HEK293T (cell line): ENCODE measurements around the gene MACO1.
A peak's percentile ranks its signal among the peaks of the same experiment; 100 is the strongest.
"Not testable (repeated sequence)": the region's sequence is repeated elsewhere in the genome, so short reads cannot be mapped to it uniquely, and the experiment has no call there.

Experiments used
- CTCF ChIA-PET: fragments of 350-600 bp; formaldehyde crosslinking; extraction: SDS; loops from one replicate; lab custom pipeline; 2021; ENCODE audit warnings: antibody characterized with exemption, inconsistent platforms; lab: Yijun Ruan, JAX
- POLR2A ChIA-PET: fragments of 350-600 bp; formaldehyde crosslinking; extraction: SDS; loops from one replicate; lab custom pipeline; 2020; ENCODE audit warnings: antibody characterized with exemption, inconsistent platforms; lab: Yijun Ruan, JAX
- DNase-seq: peaks from one replicate; pipeline ENCODE4 v3.0.0; 2012; ENCODE audit warnings: mixed read lengths; ENCODE audit errors: extremely low spot score
- ARNT ChIP-seq: fragments of 450-650 bp; IDR thresholded peaks from 2 replicates; pipeline ENCODE4 v1.6.1; 2017; ENCODE audit warnings: mild to moderate bottlenecking
- BHLHE40 ChIP-seq: fragments of 450-650 bp; IDR thresholded peaks from 2 replicates; pipeline ENCODE4 v1.6.1; 2016; ENCODE audit warnings: mild to moderate bottlenecking, moderate library complexity, borderline replicate concordance
- CTBP1 ChIP-seq: fragments of 450-650 bp; IDR thresholded peaks from 2 replicates; pipeline ENCODE4 v1.6.1; 2016; ENCODE audit warnings: borderline replicate concordance
- ELF4 ChIP-seq: fragments of 450-650 bp; IDR thresholded peaks from 2 replicates; pipeline ENCODE4 v1.6.1; 2017; ENCODE audit warnings: antibody characterized with exemption
- FOXM1 ChIP-seq: fragments of 450-650 bp; IDR thresholded peaks from 2 replicates; pipeline ENCODE4 v1.6.1; 2017; ENCODE audit warnings: mild to moderate bottlenecking, borderline replicate concordance
- HDGF ChIP-seq: fragments of 450-650 bp; IDR thresholded peaks from 2 replicates; pipeline ENCODE4 v1.6.1; 2017; ENCODE audit warnings: antibody characterized with exemption, borderline replicate concordance
- L3MBTL2 ChIP-seq: fragments of 450-650 bp; conservative IDR thresholded peaks from 2 replicates; pipeline ENCODE4 v1.6.1; 2016; ENCODE audit warnings: mild to moderate bottlenecking
- LEF1 ChIP-seq: fragments of 450-650 bp; IDR thresholded peaks from 2 replicates; pipeline ENCODE4 v1.6.1; 2017; ENCODE audit warnings: mild to moderate bottlenecking, borderline replicate concordance
- NFRKB ChIP-seq: fragments of 450-650 bp; IDR thresholded peaks from 2 replicates; pipeline ENCODE4 v1.6.1; 2016; ENCODE audit warnings: mild to moderate bottlenecking, moderate library complexity
- PKNOX1 ChIP-seq: fragments of 450-650 bp; IDR thresholded peaks from 2 replicates; pipeline ENCODE4 v1.6.1; 2016
- SP1 ChIP-seq: fragments of 450-650 bp; IDR thresholded peaks from 2 replicates; pipeline ENCODE4 v1.6.1; 2017
- SUZ12 ChIP-seq: fragments of 450-650 bp; IDR thresholded peaks from 2 replicates; pipeline ENCODE4 v1.6.1; 2016; ENCODE audit warnings: mild to moderate bottlenecking
- TARDBP ChIP-seq: fragments of 450-650 bp; IDR thresholded peaks from 2 replicates; pipeline ENCODE4 v1.6.1; 2016
- ZNF384 ChIP-seq: fragments of 450-650 bp; IDR thresholded peaks from 2 replicates; pipeline ENCODE4 v1.6.1; 2016

Gene MACO1, protein sequence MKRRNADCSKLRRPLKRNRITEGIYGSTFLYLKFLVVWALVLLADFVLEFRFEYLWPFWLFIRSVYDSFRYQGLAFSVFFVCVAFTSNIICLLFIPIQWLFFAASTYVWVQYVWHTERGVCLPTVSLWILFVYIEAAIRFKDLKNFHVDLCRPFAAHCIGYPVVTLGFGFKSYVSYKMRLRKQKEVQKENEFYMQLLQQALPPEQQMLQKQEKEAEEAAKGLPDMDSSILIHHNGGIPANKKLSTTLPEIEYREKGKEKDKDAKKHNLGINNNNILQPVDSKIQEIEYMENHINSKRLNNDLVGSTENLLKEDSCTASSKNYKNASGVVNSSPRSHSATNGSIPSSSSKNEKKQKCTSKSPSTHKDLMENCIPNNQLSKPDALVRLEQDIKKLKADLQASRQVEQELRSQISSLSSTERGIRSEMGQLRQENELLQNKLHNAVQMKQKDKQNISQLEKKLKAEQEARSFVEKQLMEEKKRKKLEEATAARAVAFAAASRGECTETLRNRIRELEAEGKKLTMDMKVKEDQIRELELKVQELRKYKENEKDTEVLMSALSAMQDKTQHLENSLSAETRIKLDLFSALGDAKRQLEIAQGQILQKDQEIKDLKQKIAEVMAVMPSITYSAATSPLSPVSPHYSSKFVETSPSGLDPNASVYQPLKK

DNA sequence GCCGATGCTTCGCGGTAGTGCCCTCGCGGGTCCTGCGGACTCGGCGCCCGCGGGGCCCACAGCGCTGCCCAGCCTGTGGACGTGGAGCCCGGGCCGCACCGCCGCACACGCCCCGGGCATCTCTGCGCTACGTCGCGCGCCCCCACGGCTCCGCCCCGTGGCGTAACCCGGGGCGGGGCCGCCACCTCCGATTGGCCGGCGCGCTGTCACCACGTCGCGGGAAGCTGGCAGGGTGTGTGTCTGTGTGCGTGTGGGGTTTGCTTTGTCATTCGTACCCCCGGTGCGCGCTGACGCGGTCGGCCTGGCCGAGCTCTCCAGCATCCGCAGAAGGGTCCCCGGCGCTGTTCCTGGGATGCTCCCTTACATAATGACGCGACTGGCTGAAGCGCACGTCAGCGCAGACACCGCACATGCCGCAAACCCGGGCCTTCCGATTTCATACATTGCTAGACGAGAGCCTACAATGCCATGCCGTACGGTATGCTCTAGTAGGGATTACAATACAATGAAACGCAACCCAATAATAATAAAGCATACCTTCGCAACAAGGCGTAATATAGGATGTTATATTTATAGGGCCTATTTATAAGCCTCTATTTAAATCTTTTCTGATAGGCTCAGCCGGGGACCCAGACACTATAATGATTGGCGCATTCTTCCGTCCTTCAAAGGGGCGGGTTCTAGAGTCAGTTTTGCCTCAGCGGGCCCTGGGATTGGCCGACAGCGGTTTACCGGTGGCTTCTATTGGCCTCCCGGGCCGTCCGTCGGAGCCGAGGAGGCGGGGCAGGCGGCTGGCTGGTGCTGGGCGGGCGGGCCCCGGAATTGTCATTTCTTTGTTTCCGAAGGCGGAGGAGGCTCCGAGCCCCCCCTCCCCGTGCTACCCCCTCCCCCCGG is at the start of gene MACO1:
Gene MACO1, plus strand, starts transcription at position 825 of the 894 bp plus-strand sequence. CDS start 202 bp downstream, outside the sequence.
- POLR2A ChIA-PET = interaction anchor here (0.6 to 1.5 kb wide), 7 partner anchors 8 to 191 kb away, joined by 3 to 5 read pairs (median 3); no protein-coding TSS in a partner anchor

GRCh38 chr1:25382543-25382942 is 48.2 kb upstream of the MACO1 start:
- DNase-seq, CTCF ChIA-PET, POLR2A ChIA-PET: not testable (repeated sequence)

More for the DNA sequence above, at the start of gene MACO1:
- CTCF ChIA-PET = no interaction called here
- peak; percentile 95 for DNase-seq
- TF ChIP-seq L3MBTL2 (peak; percentile 83), PKNOX1 (peak; percentile 99), ARNT (no peak)

GRCh38 chr1:25383090-25383489 is 47.6 kb upstream of the MACO1 start:
- DNase-seq, POLR2A ChIA-PET, CTCF ChIA-PET: not testable (repeated sequence)

DNA sequence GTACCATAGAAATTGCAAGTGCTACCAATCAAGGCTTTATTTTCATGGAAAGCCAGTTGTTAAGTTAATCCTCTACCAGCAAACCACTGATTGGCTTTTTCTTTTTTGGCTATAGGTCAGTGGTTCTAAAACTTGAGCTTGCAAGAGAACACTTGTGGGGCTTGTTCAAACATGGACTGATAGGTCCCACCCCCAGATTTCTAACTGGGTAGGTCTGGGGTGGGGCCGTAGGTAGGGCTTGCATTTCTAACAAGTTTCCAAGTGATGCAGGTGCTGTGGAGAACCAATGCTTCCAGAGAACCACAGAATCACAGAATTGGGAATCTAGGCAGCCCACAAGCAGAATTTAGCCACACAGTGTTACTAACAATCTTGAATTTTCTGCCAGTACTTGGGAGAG is 46.8 kb upstream of the MACO1 start:
- POLR2A ChIA-PET, CTCF ChIA-PET, DNase-seq: not testable (repeated sequence)

GRCh38 chr1:25387096-25387495 is 43.6 kb upstream of the MACO1 start:
- CTCF ChIA-PET, DNase-seq: not testable (repeated sequence)

DNA sequence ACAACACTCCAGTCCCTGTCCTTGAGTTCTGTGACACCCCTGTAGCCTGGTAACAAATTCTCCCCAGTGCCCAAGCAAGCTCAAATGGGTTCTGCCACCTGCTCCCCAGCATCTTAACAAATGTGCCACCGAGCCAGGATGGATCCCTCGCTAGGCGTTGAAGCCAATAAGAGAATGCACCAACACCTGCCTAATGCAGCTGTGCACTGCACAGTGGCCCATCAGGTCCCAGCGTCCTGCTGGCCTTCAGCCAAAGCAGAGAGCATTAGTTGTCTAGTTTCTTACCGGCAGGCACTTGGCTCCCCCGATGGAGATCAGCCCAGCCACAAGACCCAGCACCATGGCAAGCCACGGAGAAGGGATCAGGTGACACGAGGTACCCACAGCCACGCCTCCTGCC is 42.0 kb upstream of the MACO1 start:
- DNase-seq, CTCF ChIA-PET, POLR2A ChIA-PET: not testable (repeated sequence)

More at GRCh38 chr1:25387096-25387495, 43.6 kb upstream of the MACO1 start:
- POLR2A ChIA-PET = not testable (repeated sequence)

DNA sequence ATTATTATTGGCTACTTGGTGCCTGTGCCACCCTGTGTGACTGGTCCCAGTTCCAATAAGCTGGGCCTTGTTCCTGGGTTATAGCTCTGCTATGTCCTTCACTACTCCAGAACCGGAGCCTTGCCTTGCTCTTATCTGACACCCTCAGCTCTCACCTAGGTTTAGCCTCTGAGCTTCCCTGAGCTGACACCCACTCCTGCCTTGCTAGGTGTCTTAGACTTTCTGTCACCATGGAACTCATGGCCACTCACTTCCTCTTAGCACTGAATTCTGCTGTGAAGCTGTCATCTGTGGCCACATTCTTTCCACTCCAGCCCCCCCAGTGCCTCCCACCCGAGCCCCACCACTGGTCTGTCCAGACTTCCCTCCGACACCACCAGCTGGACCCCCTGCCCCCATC is 41.0 kb upstream of the MACO1 start:
- DNase-seq, POLR2A ChIA-PET, CTCF ChIA-PET: not testable (repeated sequence)

- DNase-seq = no peak
- POLR2A ChIA-PET = no interaction called here
- TF ChIP-seq TARDBP (no peak), SUZ12 (no peak), HDGF (no peak), ARNT (no peak), PKNOX1 (no peak), ELF4 (no peak), BHLHE40 (no peak), ZNF384 (no peak), CTBP1 (no peak), LEF1 (no peak), FOXM1 (no peak), NFRKB (no peak), SP1 (no peak)
- CTCF ChIA-PET = no interaction called here
Observed at GRCh38 chr1:25392841-25393240, 37.9 kb upstream of the MACO1 start.

GRCh38 chr1:25397549-25397948 is 33.1 kb upstream of the MACO1 start:
- POLR2A ChIA-PET, DNase-seq, CTCF ChIA-PET: not testable (repeated sequence)

GRCh38 chr1:25398079-25398478 is 32.6 kb upstream of the MACO1 start:
- CTCF ChIA-PET, DNase-seq, POLR2A ChIA-PET: not testable (repeated sequence)

DNA sequence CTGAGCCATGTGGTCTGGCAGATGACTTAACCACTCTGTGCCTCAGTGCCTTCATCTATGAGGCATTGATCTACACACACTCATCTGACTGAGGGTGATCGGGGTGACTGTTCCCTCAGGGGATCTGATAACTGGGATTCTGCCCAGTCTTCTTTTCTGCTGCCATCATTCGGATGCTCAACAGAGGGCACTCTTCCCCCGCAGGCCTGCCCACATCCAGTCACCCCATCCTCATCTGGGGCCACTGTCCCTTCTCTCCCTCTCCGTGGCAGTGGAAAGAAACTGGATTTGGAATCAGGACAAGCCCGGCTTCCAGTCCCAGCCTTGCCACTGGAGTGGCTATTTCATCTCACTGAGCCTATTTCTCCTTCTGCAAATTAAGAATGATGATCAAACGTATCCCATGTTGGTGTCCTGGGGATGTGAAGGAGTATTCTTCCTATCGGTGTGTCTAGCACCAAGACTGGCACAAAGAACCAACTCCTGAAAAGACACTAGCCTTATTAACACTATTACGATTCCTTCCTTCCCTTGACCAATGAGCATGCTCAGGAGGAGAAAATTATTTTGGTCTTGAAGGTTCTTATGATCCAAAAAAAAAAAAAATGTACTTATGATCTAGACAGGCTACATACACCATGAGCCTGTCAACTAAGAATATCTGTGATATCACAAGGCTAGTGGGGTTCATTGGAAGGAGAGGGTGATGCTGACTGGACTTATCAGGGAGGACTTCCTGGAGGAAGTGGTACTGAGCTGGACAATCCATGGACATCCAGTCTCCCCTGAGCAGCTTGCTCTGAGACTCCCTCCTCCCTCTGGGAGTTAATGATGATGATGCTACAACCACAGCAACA is 27.5 kb upstream of the MACO1 start:
- POLR2A ChIA-PET, CTCF ChIA-PET, DNase-seq: not testable (repeated sequence)

DNA sequence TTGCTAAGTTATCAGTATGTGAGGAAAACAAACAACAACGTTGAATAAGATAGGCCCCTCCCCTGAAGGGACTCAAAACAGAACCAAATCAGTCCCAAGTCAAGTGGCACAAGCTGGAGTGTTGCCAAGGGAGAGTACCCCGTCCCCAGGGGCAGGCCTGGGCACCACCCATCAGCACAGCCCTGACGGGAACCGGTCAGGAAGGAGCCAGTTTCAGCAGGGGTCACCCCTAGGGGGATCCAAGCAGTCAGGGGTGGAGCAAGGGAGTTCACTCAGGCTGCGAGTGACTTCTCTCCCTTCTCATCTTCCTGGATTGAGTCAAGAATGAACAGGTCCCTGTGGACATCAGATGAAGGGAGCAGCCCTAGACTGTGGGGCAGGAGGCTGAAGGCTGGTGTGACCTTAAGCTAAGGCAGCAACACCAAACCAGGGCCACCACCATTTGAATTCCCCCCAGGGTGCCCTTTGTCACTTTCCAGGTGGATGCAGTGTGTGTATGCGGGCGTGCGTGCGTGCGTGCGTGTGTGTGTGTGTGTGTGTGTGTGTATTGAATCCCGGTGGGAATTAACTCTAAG is 24.9 kb upstream of the MACO1 start:
- DNase-seq, POLR2A ChIA-PET: not testable (repeated sequence)
- CTCF ChIA-PET = interaction anchor here (0.6 kb wide), 1 partner anchor 192 kb away, joined by 5 read pairs; no protein-coding TSS in a partner anchor
